Fibroblast of mammary gland (primary cell): Measurements from ENCODE around the gene LTN1.
"Not testable (repeated sequence)": the region's sequence is repeated elsewhere in the genome, so short reads cannot be mapped to it uniquely, and the experiment has no call there.

Source experiments
- DNase-seq: peaks from one replicate; pipeline ENCODE4 v3.0.0-alpha.2; 2010; ENCODE audit warnings: low read depth
- H3K4me3 ChIP-seq: 2 replicates; pipeline ENCODE4 v1.5.1; 2011; ENCODE audit warnings: low read depth, mild to moderate bottlenecking, low read length, moderate library complexity; ENCODE audit not compliant: control insufficient read depth
- CTCF ChIP-seq: conservative IDR thresholded peaks from 2 replicates; pipeline ENCODE4 v1.5.1; 2011; ENCODE audit warnings: low read depth, low read length, inconsistent platforms; ENCODE audit not compliant: control insufficient read depth, insufficient read depth

LTN1 gene

GRCh38 chr21:29007810-29008209 lies 15.1 kb upstream of the LTN1 start:
- no peak for DNase-seq
- TF ChIP-seq CTCF: no peak
- H3K4me3 ChIP-seq: no peak overlapping the region

- no peak for TF ChIP-seq CTCF
- DNase-seq: no peak
- no peak overlapping the region for H3K4me3 ChIP-seq
Measured at GRCh38 chr21:29007135-29007534, 14.5 kb upstream of the LTN1 start.

GRCh38 chr21:29005696-29006095 lies 13.0 kb upstream of the LTN1 start:
- no peak overlapping the region for H3K4me3 ChIP-seq
- DNase-seq: peak; percentile 30
- no peak for TF ChIP-seq CTCF

- no peak for TF ChIP-seq CTCF
- peak; percentile 97 for DNase-seq
- peak overlapping the region; percentile 85 for H3K4me3 ChIP-seq
Measured at GRCh38 chr21:29002442-29003144, 9.9 kb upstream of the LTN1 start.

- no peak for DNase-seq
- peak overlapping the region; percentile 30 for H3K4me3 ChIP-seq
- no peak for TF ChIP-seq CTCF
Measured at GRCh38 chr21:28993293-28993629, 584 bp upstream of the LTN1 start.

- H3K4me3 ChIP-seq: peak overlapping the region; percentile 84
- DNase-seq: no peak
- TF ChIP-seq CTCF: no peak
Measured at GRCh38 chr21:28991861-28992525, 684 bp downstream of the LTN1 start.

- H3K4me3 ChIP-seq: not testable (repeated sequence)
- DNase-seq: peak; percentile 82
Measured at GRCh38 chr21:28988146-28988545, 4.5 kb downstream of the LTN1 start.
